NOMO-1 treated with DMSO at 0.1 percent for 48 hours (cell line): ENCODE data around the gene GNPTAB.

Experiments
- DNase-seq: peaks from one replicate; lab custom pipeline; 2025; ENCODE audit not compliant: unreplicated experiment; lab: John Stamatoyannopoulos, UW

GNPTAB gene

GRCh38 chr12:101809208-101809607 lies 21.6 kb downstream of the GNPTAB start:
- DNase-seq, result no peak

- no peak for DNase-seq
Measured at GRCh38 chr12:101806265-101806664, 24.5 kb downstream of the GNPTAB start.

GRCh38 chr12:101804409-101804808 lies 26.4 kb downstream of the GNPTAB start:
- DNase-seq, result no peak

GRCh38 chr12:101803978-101804377 lies 26.8 kb downstream of the GNPTAB start:
- no peak for DNase-seq

GRCh38 chr12:101802486-101802885 lies 28.3 kb downstream of the GNPTAB start:
- no peak for DNase-seq

- no peak for DNase-seq
Measured at GRCh38 chr12:101799774-101800173, 31.0 kb downstream of the GNPTAB start.

- DNase-seq, result no peak
Measured at GRCh38 chr12:101795786-101796185, 35.0 kb downstream of the GNPTAB start.

GRCh38 chr12:101795013-101795412 lies 35.7 kb downstream of the GNPTAB start:
- DNase-seq, result no peak

- DNase-seq, result no peak
Measured at GRCh38 chr12:101794574-101794973, 36.2 kb downstream of the GNPTAB start.

GRCh38 chr12:101793401-101793800 lies 37.4 kb downstream of the GNPTAB start:
- DNase-seq, result no peak

GRCh38 chr12:101792046-101792931 lies 38.5 kb downstream of the GNPTAB start:
- no peak for DNase-seq

- DNase-seq, result no peak
Measured at GRCh38 chr12:101789171-101789570, 41.6 kb downstream of the GNPTAB start.

GRCh38 chr12:101785671-101786070 lies 45.1 kb downstream of the GNPTAB start:
- DNase-seq, result no peak

GRCh38 chr12:101784376-101784775 lies 46.4 kb downstream of the GNPTAB start:
- no peak for DNase-seq

GRCh38 chr12:101783838-101784237 lies 46.9 kb downstream of the GNPTAB start:
- DNase-seq, result no peak

GRCh38 chr12:101783150-101783549 lies 47.6 kb downstream of the GNPTAB start:
- peak; percentile 42 for DNase-seq

- no peak for DNase-seq
Measured at GRCh38 chr12:101782273-101782731, 48.5 kb downstream of the GNPTAB start.

- no peak for DNase-seq
Measured at GRCh38 chr12:101781834-101782233, 48.9 kb downstream of the GNPTAB start.

- DNase-seq, result peak; percentile 87
Measured at GRCh38 chr12:101780599-101780998, 50.2 kb downstream of the GNPTAB start.

- no peak for DNase-seq
Measured at GRCh38 chr12:101779626-101780025, 51.1 kb downstream of the GNPTAB start.

- DNase-seq, result no peak
Measured at GRCh38 chr12:101779200-101779599, 51.6 kb downstream of the GNPTAB start.

GRCh38 chr12:101777978-101778377 lies 52.8 kb downstream of the GNPTAB start:
- DNase-seq, result no peak

- peak; percentile 72 for DNase-seq
Measured at GRCh38 chr12:101777485-101777884, 53.3 kb downstream of the GNPTAB start.
